Measurements from ENCODE around the gene DGKB.

The DGKB gene

DNA sequence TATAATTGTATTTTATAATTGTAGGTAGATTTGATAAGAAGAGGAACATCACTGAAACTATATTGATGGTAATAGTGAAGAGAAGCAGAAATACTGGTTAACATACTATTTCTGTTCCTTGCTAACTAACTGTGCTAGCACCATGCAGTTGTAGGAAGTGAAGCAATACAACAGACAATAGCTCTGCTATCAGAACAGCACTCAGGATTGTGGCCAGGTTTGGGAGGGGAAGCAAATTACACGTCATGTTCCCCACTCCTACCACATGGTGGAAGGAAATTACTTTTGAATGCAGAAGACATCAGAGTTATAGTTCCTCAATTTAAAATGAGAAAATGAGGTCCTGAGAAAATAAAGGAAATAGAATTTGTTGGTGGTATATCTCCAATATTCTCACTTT is 151.1 kb downstream of the DGKB start:
- DNase-seq: peak; percentile 30

- no peak for DNase-seq
These were observed 154.1 kb downstream of the DGKB start for GRCh38 chr7:14748461-14748860.

GRCh38 chr7:14747701-14748100 is 154.8 kb downstream of the DGKB start:
- DNase-seq: no peak

DNA sequence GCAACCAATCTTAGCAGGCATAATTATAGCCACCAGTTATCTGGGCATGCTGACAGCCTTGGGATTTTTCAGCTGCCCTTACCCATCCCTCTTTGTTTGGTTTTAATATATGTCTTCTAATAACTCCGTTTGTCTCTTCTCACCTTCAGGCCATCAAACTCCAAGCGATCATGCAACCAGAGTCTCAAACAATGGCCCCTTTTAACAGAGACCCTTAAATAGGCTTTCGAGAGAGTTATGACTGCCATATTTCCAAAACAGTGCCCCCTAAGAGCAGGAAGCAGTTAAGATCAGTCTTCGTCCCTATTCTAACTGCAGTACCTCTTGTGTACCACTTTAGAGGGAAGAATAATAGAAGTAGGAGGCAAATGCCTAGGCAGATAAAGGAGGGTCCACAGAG is 157.5 kb downstream of the DGKB start:
- no peak for DNase-seq

DNA sequence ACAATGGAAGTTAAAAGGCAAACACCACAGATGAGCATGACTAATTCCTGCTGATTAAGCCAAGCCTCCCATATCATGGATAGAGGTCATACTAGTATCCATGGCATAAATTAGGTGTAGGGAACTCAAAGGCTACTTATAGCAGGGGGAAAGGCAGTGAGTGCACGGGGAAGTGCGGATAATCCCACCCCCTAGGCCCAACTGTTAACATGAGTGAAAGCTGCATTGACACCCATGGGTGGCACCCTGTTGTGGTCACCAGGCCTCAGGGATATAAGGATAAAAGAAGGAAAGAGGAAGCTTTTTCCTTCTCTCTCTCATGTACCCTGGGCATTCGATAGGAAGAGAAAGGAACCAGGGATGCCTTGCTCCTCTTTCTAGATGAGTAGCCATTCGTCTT is 161.9 kb downstream of the DGKB start:
- no peak for DNase-seq

DNA sequence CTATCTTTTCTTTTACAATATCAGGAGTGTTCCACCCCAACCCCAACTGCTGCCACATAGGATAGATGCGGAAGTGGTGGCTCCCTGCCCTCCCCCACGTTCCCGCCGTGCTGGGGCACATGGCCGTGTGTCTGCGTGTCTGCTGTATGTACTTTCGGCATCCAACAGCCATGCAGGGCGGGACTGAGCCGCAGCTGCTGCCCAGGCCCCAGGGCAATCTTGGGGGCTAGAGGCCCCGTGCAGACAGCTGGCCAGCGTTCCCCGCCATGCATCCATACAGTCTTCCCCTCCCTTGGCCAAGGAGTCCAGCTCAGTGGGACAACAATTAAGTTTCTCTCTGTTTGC is 162.7 kb downstream of the DGKB start:
- DNase-seq: no peak

GRCh38 chr7:14739168-14739840 is 163.2 kb downstream of the DGKB start:
- DNase-seq: no peak

DNA sequence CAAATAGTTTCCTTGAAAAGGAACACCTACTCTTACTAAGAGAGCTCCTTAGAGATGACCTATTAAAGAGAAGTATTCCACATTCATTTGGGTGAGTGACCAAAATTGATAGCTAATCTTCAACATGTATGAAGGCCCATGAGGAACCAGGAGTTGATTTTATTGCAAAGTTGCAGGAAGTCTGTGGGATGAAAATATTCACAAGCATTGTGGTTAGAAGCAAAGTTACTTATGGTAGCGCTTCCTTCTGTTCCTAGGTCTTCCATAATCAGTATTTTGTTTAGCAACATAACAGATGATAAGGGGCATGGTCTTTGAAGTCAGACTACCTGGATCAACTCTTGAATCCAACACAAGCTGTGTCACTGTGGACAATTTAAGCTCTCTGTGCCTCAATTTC is 164.5 kb downstream of the DGKB start:
- DNase-seq: no peak

DNA sequence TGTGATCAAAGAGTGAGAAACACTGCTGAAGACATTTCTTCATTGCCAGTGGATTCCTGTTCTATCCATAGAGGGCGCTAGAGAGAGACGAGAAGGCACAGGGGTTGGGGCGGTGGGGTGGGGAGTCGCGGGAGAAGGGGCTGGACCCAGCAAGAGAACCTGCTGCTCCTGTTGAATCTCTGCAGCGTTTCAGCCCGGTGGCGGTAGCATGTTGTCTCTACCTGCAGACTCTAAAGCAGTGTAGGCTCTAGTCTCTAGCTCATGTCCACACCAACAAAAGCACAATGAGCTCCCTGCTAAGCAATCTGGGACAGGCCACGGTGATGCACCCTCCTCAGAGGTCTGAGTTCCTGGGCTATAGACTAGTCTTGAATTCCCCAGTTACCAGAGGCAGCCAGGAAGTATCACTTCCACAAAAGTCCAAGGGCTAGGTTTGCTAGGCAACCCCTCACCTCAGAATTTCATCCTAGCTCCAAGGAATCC is 167.7 kb downstream of the DGKB start:
- peak; percentile 1 for DNase-seq

DNA sequence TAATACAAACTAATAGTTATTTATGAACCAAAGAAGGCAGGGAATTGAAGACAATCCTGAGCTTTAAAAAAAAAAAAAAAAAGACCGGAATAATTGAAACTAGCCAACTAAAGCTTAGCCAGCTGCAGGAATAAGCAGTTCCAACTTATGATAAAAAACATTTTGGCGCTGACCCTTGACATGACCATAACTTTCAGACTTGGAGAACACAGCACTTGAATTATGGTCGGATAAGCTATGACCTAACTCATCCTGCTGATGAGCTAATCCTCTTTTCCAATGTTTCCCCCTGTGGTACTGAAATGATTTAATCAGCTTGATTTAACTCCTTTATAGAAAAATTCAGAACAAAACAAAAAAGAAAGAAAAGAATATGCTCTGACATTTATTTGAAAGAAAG is 181.8 kb downstream of the DGKB start:
- DNase-seq: no peak

GRCh38 chr7:14717816-14718215 is 184.7 kb downstream of the DGKB start:
- peak; percentile 24 for DNase-seq

DNA sequence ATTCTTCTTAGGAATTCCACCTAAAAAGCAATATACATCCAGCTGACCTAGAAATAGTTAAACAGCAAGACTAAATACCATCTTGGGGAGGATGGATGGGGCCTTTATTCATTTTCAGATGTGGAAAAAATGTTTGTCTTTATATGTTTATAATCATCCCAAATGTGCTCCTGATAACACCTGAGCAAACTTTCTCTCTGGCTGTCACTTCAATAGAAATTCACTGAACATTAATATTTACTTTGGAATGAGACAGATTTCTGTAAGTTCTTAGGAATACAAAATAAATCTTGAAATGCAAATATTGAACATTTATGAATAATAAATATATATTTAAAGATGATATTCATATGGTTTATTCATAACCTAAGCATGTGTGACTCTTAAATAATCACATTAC is 185.4 kb downstream of the DGKB start:
- DNase-seq: no peak

DNA sequence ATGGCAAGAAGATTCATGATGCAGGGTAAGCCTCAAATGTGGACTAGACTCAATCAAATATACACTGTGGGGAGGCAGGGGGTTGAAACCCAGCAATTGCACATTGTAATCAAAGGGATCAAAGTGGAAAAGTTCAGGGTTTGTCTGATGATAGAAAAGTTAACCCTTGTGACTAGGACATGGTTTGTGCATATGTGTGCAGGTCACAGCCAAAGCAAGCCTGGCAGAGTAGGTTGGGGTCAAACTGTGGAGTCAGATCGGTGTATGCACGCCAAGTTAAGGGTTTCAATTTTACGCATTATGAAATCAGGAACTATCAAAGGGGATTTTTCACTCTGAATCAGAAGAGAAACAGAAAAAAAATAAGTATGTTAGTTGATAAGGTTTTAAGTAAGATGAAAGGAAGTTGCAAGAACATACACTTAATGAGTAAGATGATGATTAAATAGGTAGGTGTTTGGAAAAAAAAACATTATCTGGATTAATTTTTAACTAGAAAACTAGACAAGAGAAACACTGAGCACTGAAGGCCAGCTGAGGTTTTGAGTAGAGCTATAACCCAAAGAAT is 188.3 kb downstream of the DGKB start:
- no peak for DNase-seq

GRCh38 chr7:14698239-14698638 is 204.3 kb downstream of the DGKB start:
- DNase-seq: peak; percentile 15

GRCh38 chr7:14697684-14698083 is 204.9 kb downstream of the DGKB start:
- DNase-seq: no peak

DNA sequence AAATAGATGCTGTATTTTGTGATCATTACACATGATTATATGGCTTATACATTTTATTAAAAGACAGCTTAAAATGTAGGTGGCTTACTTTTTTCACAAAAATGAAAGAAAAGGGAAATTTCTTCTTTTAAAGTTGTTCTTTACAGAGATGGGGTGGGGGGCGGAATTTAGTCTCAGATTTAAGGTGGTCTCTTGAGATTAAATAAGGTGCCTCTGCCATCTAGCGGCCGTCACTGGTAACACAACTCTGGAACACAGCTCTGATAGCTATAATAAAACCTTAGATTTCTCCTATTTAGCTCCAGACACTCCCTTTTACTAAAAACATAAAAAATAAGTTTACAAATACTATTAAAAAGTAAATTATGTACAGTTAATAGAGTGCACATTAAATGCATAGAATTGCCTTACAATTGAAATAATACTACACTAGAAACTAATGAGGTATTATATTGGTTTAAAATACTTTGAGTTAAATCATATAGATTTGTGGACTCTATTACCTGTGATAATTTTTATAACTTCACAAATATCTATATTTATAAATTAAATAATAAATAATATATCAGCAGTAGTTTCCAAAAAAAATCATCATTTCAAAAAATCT is 210.9 kb downstream of the DGKB start:
- DNase-seq: peak; percentile 58

DNA sequence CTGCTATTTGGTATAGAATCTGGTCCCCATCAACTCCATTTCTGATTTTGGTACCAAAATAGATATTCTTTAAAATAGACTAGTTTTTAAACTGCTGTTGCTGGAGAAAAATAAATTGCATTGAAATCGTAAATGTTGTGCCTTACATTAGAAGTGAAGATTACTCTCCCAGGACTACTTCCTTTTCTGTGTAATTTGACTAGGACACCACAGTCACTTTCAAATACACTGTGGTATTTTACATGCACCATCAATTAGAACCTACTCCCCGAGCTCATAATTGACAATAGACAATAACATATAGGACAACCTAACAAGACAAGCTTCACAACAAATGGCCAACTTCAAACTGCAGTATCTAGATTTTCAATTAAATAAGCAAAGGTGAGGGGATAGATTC is 211.5 kb downstream of the DGKB start:
- no peak for DNase-seq

DNA sequence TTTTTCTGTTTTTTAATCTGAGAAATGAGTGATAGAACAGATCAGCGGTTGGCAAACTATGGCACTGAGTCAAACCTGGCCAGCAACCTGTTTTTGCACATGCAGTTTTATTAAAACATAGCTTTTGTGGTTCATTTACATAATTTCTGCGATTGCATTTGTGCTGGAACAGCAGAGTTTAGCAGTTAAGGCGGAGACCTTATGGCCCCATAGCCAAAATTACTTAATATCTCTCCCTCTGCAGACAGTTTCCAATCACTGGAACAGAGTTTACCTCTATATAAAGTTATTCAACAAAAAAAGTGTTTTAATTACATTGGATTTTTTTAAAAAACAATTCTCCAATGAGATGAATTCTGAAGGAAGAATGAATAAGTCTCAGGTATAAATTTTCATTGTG is 212.1 kb downstream of the DGKB start:
- DNase-seq: peak; percentile 3

GRCh38 chr7:14690075-14690474 is 212.5 kb downstream of the DGKB start:
- DNase-seq: peak; percentile 33

DNA sequence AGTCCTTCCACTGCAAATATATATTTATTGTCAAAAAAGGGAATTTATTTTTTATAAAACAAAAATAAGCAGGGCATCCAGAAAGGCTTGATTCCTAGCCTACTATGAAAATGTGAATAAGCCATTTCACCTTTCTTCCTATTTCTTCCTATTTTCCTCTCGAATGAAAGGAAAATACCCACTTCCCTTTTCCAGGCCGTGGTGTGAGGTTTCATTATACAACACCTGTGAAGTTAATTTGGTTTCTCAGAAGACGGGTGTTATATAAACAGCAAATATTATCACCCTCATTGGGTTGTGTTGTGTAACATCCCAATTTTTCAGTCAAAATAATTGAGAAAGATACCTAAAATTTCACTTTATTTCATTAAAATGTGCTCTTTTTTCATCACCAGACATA is 214.3 kb downstream of the DGKB start:
- no peak for DNase-seq

- DNase-seq: no peak
These were observed 214.8 kb downstream of the DGKB start for GRCh38 chr7:14687777-14688176.

DNA sequence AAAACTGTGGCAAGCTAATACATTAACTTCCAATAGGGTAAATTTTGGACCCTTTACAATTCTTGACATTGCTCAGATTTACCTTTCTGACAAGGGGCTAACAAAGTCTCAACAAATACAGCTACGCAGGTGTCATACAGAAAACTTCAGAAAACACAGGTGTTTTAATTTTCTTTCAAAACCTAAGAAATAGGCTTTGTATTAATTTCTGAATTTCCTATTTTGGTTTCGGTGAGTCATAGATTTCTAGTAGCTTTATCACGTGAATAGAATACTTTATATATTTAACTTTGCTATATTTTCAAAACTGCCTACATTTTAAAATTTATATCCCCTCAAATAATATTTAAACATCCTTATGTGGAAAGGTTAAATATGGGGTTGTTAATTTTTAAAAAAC is 215.3 kb downstream of the DGKB start:
- no peak for DNase-seq

DNA sequence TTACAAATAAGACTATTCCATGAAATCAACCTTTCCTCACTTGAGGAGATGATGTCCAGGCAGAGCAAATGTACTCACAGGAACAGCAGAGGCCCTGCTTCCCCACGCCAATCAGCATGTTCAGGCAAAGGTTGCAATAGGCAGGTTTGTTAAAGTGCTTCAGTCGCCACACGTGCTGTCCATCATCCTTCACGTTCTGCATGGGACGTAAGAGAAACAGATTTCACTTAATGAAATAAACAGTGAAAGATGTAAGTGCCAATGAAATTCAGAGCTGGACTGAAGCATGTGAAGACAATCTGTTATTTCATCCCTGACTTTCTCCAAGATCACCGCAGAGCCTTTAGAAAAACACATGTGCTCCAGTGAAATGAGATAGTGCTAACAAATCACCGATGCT is 217.4 kb downstream of the DGKB start:
- DNase-seq: no peak

GRCh38 chr7:14682910-14683465 is 219.6 kb downstream of the DGKB start:
- DNase-seq: no peak

All from hematopoietic multipotent progenitor cell treated with erythropoietin and hydrocortisone succinate and interleukin-3 and kit ligand, for 6 days (in vitro differentiated cells).